Measurements from ENCODE around the gene TOB2.

- peak; percentile 97 for TF ChIP-seq CTCF (IDR thresholded peaks at IDR 0.05; ENCODE audit: low read length)
- no peak for TF ChIP-seq EZH2phosphoT487 (IDR thresholded peaks at IDR 0.05; ENCODE audit: low read length)
- no peak for TF ChIP-seq EZH2 (optimal IDR thresholded peaks at IDR 0.05; ENCODE audit: low read depth, low read length)
Observed at GRCh38 chr22:41403532-41404318, 42.9 kb downstream of the TOB2 start.
